HG03354 (cell line): ENCODE results near the gene RNASE9.
A peak's percentile ranks its signal among the peaks of the same experiment; 100 is the strongest.
"Not testable (repeated sequence)": the region's sequence is repeated elsewhere in the genome, so short reads cannot be mapped to it uniquely, and the experiment has no call there.

Experiments used
- ATAC-seq: cut with Tn5 transposase; IDR thresholded peaks from one replicate; pipeline ENCODE4 v1.9.1; 2021; ENCODE audit warnings: mild to moderate bottlenecking; ENCODE audit not compliant: unreplicated experiment, poor library complexity, severe bottlenecking

The RNASE9 gene

DNA sequence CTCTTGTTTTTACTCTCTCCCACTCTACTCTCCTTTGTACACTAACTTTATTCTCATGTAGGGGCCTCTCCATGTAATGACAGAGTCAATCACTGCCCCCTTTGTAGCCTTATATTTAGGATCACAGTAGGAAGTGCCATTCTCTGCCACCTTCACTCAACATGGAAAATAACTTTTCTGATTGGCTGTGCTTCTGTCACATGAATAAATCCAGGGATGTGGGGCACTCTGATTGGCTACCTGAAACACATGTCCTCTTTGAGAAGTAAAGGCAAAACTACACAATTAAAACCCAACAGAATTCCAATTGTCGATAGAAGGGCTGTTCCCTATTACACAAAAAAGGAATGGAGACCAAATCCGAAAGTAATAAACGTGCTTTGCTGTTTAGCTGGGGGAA lies at the start of gene RNASE9:
Gene RNASE9, minus strand, starts transcription at position 87 of the 400 bp plus-strand sequence.
- ATAC-seq: no peak

DNA sequence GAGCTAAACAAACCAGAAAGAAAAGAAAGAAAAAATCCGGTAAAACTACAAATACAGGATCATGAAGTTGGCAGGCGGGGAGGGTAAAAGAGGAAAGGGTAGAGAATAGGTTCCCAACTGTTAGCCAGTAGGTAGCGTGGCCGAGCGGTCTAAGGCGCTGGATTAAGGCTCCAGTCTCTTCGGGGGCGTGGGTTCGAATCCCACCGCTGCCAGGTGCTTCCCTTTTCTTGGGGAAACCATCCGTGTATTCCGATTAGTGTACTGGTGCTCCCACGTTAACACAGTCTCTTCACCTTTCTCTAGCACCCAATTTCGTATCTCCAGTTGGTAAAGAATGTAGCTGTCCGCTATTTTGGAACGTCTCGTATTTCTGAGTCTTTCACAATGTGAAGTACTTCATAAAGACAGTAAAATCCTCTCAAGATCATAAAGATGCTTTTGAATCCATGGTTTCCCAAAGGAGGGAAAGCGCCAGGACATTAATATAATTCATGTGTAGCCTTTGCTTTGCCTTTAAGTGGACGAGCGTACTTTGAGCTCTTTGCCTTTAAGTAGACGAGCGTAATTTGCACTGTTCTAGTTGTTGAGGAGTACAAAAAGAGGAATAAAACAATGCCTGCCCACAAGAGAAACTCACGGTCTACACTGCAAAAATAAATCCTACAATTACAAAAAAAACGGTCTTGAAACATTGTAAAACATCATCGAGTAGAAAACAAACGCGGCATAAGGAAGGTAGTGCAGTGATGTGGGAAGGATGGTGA lies 49.3 kb upstream of the RNASE9 start:
- peak; percentile 16 for ATAC-seq

- ATAC-seq: peak; percentile 22
Measured at GRCh38 chr14:20609215-20610001, 48.6 kb upstream of the RNASE9 start.

- no peak for ATAC-seq
Measured at GRCh38 chr14:20608383-20609110, 47.7 kb upstream of the RNASE9 start.

- ATAC-seq: no peak
Measured at GRCh38 chr14:20607617-20608016, 46.8 kb upstream of the RNASE9 start.

DNA sequence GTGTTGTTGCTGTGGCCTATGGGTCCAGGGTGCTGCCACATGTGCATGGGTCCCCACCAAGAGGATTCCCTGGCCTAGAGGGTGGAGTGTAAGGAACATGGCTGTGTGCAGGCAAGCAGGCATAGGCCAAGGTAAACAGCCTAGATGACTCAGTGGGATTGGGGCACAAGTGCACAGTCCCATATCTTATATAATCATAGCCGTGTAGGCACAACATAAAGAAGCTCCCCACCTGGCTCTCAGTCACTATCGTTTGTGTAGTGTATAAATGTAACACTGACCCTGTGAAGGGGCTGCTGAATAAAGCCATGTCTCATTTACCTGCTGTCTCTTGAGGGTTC lies 46.0 kb upstream of the RNASE9 start:
- no peak for ATAC-seq

- ATAC-seq: no peak
Measured at GRCh38 chr14:20606190-20606901, 45.5 kb upstream of the RNASE9 start.

GRCh38 chr14:20603813-20604690 lies 43.2 kb upstream of the RNASE9 start:
- no peak for ATAC-seq

GRCh38 chr14:20602583-20602982 lies 41.7 kb upstream of the RNASE9 start:
- ATAC-seq: no peak

DNA sequence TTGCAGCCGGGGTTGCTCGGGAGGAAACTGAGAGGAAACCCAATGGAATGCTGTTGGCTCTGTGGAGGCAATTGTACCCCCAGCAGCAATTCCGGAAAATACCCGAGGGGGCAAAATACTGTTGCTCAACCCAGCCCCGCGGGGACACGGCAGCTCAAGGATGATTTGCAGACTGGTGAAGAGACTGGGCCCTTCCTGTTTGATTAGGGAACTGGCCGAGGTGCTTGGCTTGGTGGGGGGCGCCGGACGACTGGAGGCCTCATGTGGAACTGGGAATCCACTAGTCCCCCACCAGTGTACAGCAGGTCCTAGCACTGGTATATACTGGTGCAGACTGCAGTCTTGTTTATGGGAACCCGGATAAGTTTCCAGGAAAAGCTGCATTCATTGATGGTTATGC lies 40.7 kb upstream of the RNASE9 start:
- ATAC-seq: no peak

DNA sequence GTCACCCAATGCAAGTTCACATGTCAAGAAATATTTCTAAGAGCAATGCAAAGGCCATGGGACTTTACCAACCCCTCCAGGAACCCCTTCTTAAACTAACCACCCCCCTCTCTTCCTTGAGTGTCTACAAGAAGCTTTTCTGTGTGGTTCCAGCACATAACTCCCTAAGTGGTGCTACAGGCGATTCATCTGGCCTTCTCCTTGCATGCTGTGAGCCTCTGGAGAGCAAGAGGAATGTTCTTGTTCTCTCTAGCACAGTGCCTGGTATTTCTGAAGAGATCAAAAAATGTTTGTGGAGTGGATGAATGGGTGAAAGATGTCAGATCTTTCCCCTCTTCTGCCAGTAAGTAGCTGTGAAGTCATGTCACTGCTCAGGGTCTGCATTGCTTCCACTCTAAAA lies 36.3 kb upstream of the RNASE9 start:
- ATAC-seq: no peak

DNA sequence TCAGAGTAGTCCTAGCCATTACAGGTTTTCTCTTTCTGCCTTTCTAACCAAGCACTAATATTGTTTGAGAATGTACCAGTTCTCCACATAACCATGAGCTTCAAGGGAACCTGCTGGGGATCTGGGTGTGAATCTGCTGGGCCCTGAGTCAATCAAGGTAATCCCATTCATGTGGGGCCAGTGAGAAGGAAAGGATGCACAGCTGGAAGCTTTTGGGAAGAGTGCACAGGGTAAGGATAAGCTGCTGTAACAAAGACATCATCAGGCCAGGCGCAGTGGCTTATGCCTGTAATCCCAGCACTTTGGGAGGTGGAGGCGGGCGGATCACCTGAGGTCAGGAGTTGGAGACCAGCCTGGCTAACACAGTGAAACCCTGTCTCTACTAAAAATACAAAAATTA lies 34.9 kb upstream of the RNASE9 start:
- not testable (repeated sequence) for ATAC-seq

DNA sequence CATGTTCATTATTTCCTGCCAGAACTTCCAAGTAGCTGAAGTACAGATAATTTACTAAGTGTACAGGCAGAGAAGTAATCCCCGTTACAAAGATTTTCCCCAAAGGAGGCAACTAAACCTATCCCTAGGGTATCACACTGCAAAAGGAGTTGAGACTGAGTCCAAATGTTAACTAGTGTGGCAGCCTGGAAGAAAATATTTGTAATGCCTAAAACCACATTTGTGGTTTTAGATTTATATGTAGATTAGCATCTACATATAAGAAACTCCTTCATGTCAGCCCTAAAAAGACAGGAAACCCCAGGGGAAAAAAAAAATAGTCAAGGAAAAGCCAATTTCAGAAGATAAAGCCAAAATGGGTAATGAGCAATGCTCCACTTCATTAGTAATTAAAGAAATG lies 31.7 kb upstream of the RNASE9 start:
- ATAC-seq: no peak

- no peak for ATAC-seq
Measured at GRCh38 chr14:20591235-20591634, 30.4 kb upstream of the RNASE9 start, which contains the start of gene RNASE12. Gene RNASE12, minus strand, starts transcription at chr14:20591376. Its CDS starts 653 bp downstream, at chr14:20590723.

- no peak for ATAC-seq
Measured at GRCh38 chr14:20587489-20588154, 26.8 kb upstream of the RNASE9 start, which contains the start of gene RNASE11. Gene RNASE11, minus strand, starts transcription at chr14:20588001.

DNA sequence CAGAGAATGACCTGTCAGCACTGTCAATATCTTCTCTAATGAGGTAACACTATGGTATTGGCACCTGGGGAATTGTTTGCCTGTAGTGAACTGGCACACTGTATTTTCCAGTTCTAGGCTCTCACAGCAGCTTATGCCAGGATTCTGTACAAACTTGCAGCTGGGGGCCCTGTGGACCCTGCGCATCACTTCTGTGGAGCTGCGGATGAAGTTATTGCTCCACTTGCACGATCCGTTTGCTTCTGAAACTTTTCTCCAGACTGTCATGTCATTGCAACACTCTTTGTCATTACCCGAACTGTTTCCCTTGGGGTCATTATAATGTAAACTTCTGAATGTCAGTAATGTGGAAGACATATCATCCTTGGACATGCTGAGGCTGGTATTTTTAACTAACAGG lies 23.1 kb upstream of the RNASE9 start:
- ATAC-seq: no peak

DNA sequence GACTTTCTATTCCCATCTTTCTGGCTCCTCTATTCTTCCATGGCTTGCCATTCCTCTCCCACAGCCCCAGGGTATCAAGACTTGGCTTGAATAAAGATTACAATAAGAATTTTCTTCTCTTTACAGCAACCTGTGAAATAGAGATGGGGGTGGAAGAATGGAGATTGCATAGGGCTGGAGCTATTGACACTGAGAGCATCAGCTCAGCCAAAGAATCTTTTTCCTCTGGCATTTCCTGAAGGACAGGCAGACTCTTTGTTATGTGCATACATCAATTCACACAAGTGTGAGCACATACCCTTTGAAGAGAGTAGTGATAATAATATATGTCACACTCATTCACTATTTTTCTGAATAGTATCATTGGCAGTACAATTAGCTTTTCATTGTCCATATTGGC lies 22.3 kb upstream of the RNASE9 start:
- ATAC-seq: no peak

DNA sequence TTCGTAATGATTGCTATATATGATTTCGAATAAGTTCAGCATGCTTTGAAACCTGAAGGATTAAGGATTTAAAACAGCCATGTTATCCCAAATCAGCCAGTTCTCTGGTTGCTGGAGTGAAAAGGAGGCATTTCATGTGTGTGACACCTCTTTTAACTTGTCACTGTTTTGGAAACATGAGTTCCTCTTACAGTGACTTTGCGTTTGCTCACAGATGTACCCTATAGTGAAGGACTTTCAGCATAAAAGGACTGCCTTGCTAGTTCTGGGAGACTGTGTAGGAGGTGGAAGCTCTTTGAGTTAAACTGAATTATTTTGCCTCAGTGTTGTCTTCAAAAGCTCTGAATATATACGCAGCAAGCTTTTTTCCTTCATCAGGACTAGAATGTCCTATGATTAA lies 19.4 kb upstream of the RNASE9 start:
- no peak for ATAC-seq
